NCI-H1417 treated with DMSO at 0.1 percent for 48 hours (cell line): ENCODE results near the gene ZSCAN10.

Source experiments
- DNase-seq: peaks from one replicate; lab custom pipeline; 2025; lab: John Stamatoyannopoulos, UW

Gene ZSCAN10

GRCh38 chr16:3046641-3047386 lies 52.3 kb downstream of the ZSCAN10 start:
- no peak for DNase-seq

- DNase-seq: no peak
Observed at GRCh38 chr16:3045758-3046640, 53.1 kb downstream of the ZSCAN10 start, which contains the start of gene MMP25. MMP25 (plus strand) TSS chr16:3046561; CDS start chr16:3046918, 357 bp downstream.

GRCh38 chr16:3044708-3045107 lies 54.4 kb downstream of the ZSCAN10 start:
- DNase-seq: no peak

- DNase-seq: no peak
Observed at GRCh38 chr16:3042376-3042775, 56.7 kb downstream of the ZSCAN10 start.

- no peak for DNase-seq
Observed at GRCh38 chr16:3038896-3039295, 60.2 kb downstream of the ZSCAN10 start.
